KOPT-K1 (cell line): ENCODE data around the gene MYT1.

Experiments used
- H3K27ac ChIP-seq: fragments of 200-600 bp; sonication (generic); 2 replicates; pipeline ENCODE4 v1.5.1; 2016; ENCODE audit warnings: antibody characterized with exemption, mild to moderate bottlenecking, low read depth, low read length; ENCODE audit not compliant: poor library complexity, severe bottlenecking
- H3K36me3 ChIP-seq: fragments of 200-600 bp; sonication (generic); 2 replicates; pipeline ENCODE4 v1.5.1; 2017; ENCODE audit warnings: antibody characterized with exemption, mild to moderate bottlenecking, low read length, moderate library complexity; ENCODE audit not compliant: insufficient read depth
- H3K9me3 ChIP-seq: fragments of 200-600 bp; sonication (generic); 2 replicates; pipeline ENCODE4 v1.5.1; 2017; ENCODE audit warnings: antibody characterized with exemption, low read length, mild to moderate bottlenecking; ENCODE audit not compliant: insufficient read depth, poor library complexity, severe bottlenecking

MYT1 gene

DNA sequence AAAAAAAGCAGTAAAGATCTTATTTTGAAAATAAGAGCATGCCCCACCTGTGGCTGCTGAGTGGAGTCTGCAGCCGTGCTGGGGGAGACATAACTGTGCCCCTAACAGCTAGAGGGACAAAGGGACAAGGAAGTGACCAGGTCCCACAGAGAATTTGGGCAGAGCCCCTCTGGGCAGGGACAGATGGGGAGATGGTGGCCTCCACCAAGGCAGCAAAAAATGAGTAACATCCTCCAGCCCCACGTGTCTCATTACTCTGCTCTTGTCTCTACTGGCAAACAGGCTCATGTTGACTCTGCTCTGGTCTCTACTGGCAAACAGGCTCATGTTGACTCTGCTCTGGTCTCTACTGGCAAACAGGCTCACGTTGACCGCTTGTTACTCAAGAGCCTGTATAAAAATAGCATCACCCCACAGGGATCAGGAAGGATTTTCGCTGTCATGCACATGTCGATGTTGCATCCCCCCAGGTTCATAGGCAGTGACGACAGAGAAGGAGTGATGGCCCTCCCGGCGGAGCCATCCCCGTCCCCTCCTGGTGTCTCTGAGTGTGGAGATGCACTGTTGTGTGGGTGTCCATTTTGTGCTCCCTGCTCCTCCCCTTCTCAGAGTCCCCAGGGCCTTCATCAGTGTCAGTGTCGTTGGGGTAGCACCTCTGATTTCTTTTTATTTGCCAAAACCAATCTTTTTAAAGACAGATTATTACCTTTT is 74.0 kb downstream of the MYT1 start:
- no peaks in the 10 kb centered on the region for H3K36me3 ChIP-seq
- no peak overlapping the region for H3K27ac ChIP-seq
- no peaks in the 10 kb centered on the region for H3K9me3 ChIP-seq

DNA sequence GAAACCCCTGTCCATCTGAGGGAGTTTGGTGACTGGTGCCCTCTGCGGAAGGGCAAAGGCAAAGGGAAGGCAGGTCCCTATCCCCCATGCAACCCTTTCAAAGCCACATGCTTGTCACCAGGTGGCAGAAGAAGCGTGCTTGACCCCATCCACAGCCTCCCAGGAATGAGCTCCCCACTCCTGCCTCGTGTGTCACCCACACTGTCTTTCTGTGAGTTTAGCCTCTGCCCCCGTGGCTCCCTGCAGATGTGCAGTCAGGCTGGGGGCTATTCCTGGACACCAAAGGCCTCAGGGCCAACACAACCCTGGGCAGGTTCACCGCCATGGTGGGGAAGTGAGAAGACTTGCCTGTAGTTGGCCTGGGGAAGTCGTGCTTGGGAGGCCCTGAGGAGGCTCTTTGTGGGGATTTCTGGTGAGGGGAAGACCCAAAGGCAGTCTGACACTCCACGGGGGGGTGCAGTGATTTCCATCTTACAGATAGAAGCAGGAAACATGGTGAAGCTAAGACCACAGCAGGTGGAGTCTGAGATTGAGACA is 74.7 kb downstream of the MYT1 start:
- H3K36me3 ChIP-seq: no peaks in the 10 kb centered on the region
- no peak overlapping the region for H3K27ac ChIP-seq
- H3K9me3 ChIP-seq: no peaks in the 10 kb centered on the region

DNA sequence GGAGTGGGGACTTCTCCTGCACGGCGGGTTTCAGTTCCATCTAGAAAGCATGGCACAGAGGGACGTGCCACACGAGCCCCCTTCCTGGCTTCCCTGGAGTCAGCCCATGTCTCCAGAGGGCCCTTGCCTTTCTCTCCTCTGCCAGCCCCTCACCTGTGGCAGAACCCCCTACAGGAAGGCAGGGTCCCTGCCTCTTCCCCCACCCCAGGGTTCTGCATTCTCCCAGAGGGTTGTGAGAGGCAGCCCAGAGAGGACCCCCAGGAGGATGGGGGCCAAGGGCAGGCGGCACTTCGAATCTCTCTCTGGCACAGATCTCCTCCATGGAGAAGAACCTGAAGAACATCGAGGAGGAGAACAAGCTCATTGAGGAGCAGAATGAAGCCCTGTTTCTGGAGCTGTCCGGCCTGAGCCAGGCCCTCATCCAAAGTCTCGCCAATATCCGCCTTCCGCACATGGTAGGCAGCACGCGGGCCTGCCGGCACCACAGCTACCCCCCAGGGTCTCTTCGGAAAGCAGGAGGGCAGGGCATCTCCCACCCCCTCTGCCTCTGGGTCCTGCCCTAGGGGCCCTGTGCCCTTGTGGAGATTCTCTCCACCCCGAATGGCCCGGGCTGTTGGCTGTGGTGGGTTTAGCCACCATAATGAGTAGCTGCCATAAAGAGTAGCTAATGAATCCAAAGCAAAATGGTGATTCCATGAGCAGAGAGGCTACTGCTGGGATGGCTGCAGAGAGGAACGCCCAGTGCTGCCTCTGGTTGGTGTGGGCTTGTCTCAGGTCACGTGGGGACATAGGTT is 75.4 kb downstream of the MYT1 start:
- H3K27ac ChIP-seq: no peak overlapping the region
- H3K9me3 ChIP-seq: no peaks in the 10 kb centered on the region
- no peaks in the 10 kb centered on the region for H3K36me3 ChIP-seq

DNA sequence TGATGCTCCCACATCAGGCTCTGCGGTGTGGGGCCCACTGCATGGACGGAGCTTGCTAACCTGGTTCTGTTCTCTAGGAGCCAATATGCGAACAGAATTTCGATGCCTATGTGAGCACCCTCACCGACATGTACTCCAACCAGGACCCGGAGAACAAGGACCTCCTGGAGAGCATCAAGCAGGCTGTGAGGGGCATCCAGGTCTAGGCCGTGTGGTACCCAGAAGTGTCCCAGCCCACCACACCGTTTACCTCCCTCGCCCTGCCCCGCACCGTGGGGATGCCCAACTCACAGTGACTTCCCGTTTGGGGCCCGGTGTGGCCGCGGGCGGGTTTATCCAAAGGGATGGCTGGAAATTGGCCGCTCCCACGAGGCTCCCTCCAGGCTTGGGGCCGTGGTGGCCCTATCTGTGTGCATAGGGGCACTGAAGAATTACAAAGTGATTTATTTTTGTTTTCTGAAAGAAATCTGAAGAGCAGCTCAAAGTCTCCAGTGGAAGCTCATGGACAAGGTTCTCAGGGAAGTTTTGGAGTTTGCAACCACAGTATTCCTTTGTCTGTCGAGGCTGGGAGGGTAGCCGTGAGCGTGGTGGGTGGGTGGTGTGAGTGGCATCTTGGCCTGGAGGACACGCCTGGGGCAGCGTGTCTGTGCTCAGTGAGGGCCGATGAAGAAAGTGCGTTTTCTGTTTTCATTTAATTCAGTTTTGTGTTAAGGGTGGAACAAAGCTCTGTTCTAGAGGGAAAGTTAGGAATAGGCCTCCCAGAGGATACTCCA is 76.2 kb downstream of the MYT1 start:
- Histone ChIP-seq H3K36me3 (no peaks in the 10 kb centered on the region), H3K9me3 (no peaks in the 10 kb centered on the region)

DNA sequence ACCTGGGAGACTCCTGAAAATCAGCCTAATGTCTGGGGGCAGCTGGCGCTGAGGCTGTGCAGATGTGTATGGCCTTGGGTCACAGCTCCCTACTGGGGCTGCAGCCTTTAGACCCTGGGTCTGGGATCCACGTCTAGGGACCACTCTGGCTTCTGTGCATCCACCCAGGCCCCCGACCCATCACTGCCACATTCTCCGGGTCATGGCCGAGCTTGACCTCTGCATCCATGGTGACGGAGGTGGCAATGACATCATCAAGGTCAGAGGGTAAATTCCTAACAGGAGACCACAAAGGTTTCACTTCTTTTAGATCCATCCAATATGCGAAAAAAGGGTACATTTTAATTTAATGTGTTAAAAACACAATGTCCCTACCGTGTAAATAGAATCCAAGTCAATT is 76.8 kb downstream of the MYT1 start:
- Histone ChIP-seq H3K27ac (no peak overlapping the region), H3K36me3 (no peaks in the 10 kb centered on the region), H3K9me3 (no peaks in the 10 kb centered on the region)

More for the DNA sequence above, 76.2 kb downstream of the MYT1 start:
- H3K27ac ChIP-seq: no peak overlapping the region

DNA sequence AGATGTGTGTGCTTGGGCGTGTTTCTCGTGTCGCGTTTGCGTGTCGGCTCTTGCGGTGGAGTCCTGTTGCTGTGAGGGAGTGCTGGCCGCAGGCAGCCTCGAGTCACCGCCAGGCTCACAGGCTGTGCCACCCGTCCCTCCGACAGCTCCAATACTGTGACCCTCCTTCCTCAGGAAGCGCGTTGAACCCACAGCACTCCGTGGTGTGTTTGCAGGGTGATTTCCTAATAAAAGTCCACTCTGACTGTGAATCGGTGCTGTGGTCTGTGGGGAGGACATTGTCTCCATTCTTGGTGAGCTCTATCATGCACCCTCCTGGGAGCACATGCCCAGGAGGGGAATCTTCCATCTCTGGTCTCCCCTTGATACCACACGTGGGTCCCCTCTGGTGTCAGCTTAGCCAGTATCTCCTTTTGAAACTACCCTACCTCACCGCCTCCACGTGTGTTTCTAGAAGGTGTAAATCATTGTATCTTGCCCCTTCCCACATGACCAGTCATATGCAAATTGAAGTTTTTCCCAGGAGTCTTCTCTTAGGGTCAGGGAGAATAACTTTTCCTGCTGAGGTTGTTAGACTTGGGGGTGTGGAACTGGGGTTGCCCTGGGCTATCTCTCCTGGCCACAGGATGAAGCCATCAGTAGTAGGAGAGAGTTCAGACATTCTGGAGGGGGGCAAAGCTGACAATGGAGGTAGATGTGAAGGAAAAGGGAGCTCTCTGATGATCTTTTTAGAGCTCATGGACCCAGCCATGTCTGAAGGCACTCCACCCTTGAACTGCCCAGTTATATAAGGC is 77.9 kb downstream of the MYT1 start:
- H3K36me3 ChIP-seq: no peaks in the 10 kb centered on the region
- no peaks in the 10 kb centered on the region for H3K9me3 ChIP-seq
- H3K27ac ChIP-seq: no peak overlapping the region

DNA sequence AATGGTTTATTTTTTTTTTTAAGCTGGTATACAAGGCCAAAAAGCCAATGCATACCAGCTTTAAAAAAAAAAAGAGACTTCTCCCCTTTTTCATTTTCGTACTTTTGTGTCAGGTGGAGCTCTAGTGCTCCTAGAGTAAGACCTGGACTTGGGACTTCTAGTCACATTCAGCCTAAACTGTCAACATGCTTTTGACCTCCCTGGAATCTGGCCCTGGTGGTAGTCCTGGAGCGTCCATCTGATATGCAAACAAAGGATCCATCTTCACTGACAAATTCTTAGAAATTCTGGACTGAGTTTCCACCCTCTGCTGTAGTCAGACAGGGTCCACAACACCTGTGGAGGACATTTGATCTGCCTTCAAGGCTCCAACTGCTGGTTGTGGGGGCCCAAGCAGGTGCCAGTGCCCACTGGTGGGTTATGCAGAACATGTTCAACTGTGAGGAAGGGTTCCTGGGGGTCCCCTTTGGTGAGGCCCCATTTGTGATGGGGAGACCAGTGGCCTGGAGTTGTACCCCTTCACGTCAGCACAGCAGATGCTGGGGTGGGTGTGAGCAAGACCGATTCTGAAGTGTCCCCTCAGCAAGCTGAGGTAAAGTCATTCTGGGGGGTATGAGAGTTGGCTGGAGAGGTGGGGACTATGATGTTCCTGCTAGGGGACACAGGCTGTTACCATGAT is 78.7 kb downstream of the MYT1 start:
- Histone ChIP-seq H3K36me3 (no peaks in the 10 kb centered on the region), H3K27ac (no peak overlapping the region), H3K9me3 (no peaks in the 10 kb centered on the region)

DNA sequence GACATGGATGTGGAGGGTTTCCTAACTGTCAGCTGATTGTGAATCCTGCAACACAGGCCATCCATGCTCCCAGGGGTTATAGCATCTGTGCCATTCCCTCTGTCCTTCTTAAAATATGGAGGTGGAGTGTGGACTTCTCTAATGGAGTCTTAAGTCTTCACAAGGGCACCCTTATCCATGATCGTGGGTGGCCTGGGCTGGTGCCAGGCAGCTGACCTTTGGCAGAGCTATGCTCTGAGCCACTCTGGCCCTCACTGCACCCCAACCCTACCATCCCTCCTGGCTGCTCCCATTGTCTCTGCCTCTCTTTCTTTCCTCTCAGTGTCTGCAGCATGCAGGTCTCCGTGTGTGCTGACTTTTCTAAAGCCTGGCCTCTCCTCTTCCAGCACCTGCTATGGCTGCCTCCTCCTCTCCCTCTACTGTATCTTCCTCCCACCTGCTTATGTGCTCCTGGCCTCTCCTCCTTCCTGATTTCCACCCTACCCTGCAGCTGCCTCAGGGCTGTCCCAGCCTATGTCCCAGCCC is 80.1 kb downstream of the MYT1 start:
- Histone ChIP-seq H3K9me3 (no peaks in the 10 kb centered on the region), H3K36me3 (no peaks in the 10 kb centered on the region), H3K27ac (no peak overlapping the region)

DNA sequence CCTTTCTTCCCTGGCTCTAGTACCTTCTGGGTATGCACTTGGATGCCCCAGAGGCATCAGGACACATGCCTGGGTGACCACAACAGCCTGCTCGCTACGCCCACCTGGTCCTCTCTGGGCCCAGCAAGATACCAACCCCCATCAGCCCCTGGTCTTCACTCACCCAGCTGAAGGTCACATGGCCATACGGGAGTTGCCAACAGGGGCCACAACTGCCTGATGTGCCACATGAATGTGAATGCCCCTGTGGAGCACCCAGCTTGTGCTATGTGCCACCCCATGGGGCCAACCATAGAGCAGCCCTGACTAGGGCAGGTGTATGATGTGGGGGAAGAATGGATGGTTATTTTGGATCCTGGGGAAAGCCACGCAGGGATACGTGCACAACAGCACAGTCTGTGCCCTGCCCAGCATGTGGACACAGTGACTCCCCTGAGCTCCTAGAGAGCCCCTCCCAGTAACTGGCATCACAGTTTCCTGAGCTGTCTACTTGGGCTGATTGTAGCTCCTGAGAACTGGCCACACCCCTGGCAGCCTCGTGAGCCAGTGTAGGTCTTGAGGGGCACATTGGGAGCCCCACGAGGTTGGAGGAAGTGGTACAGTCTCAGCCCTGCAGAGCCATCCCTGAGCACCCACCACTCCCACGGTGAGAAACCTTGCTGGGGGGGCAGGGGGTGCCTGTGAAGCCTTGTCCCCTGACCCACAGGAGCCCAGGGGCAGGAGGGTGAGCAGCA is 80.8 kb downstream of the MYT1 start:
- Histone ChIP-seq H3K9me3 (no peaks in the 10 kb centered on the region), H3K27ac (peak overlapping the region; percentile 32), H3K36me3 (no peaks in the 10 kb centered on the region)

DNA sequence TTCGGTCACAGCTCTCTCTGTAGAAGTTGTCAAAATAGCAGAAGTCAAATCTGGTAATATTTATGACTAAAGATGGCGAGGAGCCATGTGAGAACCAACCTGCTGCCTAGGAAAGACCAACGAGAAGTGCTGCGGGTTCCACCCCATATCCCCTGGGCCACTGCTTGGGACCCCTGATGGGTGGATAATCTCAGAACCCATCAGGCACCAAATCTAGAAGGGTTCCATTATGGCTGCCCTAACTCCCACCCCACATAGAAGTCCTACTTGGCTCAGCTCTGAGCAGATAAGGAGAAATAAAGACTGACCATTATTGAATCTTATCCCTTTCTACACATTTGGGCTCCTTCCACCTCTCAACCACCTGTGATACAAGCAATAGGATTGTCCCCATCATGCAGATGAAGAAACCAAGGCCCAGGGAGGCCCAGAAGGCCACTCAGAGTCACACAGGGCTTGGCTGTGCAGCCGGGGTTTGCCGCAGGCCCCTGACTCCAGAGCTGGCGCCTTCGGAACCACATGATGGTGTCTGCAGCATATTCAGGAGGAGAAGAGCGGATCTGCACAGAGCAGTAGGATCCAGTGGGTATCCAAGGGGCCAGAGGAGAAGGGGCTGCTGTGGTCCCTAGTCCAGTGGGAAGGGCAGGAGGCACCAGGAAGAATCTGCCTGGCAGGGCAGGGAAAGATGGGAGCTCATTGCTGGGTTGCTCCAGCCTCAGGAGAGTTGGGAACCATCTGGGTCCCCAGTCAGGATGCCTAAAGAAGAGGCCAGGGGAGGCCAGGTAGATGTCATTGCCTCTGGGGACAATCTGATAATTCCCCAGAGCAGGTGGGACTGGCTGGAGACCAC is 81.7 kb downstream of the MYT1 start:
- Histone ChIP-seq H3K36me3 (no peaks in the 10 kb centered on the region), H3K27ac (peak overlapping the region; percentile 32), H3K9me3 (no peaks in the 10 kb centered on the region)

DNA sequence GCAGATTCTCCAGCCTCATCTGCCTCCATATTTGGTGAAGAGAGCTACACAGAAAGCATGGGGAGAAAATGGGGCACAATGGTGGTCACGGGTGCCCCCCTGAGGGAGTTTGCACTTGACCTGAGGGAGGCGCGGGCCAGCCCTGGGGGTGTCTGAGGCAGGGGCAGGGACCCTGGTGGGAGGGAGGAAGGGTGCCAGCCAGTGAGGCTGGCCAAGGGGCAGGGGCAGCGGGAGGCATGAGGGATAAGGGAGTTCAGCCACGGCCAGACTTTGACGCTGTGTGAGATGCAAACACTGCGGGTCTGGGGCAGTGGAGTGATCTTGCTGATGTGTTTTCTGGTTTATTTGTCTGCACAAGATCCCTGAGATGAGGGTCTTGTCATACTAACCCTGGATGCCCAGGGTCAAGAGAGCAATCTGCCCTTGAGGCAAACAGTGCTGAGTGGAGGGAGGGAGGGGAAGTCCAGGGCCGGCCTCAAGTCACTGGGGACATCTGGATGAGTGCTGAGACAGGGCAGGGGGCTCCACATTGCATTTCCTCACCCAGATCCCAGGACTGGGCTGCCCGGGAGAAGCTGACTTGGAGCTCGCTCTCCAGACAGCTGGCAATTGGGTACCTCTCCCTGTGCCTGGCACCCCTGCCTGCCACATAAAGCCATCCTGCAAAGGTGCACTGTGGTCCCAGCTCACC is 82.5 kb downstream of the MYT1 start:
- Histone ChIP-seq H3K36me3 (no peaks in the 10 kb centered on the region), H3K9me3 (no peaks in the 10 kb centered on the region), H3K27ac (no peak overlapping the region)

DNA sequence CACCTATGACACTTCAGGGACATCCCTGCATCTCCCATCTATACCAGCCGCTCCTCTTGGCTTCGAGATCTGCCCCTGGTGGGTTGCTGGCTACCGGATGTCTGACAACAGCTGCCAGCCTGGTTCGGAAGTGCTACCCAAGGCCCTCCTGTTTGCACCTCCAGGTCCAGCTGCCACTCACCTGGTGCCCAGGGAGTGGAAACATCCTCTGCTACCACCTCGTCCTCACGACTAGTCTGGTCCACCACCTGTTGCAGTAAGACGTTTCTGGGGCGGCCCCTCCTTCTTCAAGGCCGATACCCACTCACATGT is 83.0 kb downstream of the MYT1 start:
- Histone ChIP-seq H3K36me3 (no peaks in the 10 kb centered on the region), H3K9me3 (no peaks in the 10 kb centered on the region), H3K27ac (no peak overlapping the region)
